Measurements from ENCODE around the gene FGR.
"Not testable (repeated sequence)": the region's sequence is repeated elsewhere in the genome, so short reads cannot be mapped to it uniquely, and the experiment has no call there.

Gene FGR

GRCh38 chr1:27659497-27660299 lies 24.7 kb upstream of the FGR start:
- peak; percentile 92 for DNase-seq (ENCODE audit: low spot score)

GRCh38 chr1:27658951-27659496 lies 24.0 kb upstream of the FGR start:
- DNase-seq (ENCODE audit: low spot score) = peak; percentile 66

GRCh38 chr1:27656157-27656893 lies 21.3 kb upstream of the FGR start:
- peak; percentile 37 for DNase-seq (ENCODE audit: low spot score)

DNA sequence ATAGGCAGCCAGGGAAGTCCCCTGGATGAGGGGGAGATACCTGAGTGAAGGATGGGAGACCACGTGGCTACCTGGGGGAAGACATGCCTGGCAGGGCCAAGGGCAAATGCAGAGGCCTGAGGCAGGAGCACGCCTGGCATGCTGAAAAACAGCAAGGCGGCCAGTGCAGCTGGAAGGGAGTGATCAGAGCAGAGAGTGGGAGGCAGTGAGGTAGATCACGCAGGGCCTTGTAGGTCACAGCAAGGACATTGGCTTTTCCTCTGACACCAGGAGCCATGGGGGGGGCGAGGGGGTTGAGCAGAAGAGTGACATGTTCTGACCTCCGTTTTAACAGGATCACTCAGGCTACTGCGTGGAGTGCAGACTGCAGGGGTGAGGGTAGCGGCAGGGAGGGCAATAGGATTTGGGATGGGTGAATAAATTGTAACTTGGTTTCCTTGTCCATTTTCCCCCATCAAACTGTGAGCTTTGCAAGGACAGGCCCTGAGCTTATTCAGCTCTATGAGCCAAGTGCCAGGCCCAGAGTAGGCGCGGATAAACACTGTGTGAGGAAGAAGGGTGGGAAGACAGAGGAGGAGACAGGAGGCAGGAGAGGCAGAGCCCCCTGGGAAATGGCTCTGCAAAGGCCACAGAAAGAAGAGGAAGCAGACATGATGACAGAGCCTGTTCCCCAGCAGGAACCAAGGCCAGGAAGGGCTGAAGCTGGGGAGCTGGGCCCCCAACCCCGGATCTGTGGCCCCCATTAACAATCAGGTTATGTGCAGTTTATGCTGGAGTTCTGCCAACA lies 20.4 kb upstream of the FGR start:
- no peak for DNase-seq (ENCODE audit: low spot score)

DNA sequence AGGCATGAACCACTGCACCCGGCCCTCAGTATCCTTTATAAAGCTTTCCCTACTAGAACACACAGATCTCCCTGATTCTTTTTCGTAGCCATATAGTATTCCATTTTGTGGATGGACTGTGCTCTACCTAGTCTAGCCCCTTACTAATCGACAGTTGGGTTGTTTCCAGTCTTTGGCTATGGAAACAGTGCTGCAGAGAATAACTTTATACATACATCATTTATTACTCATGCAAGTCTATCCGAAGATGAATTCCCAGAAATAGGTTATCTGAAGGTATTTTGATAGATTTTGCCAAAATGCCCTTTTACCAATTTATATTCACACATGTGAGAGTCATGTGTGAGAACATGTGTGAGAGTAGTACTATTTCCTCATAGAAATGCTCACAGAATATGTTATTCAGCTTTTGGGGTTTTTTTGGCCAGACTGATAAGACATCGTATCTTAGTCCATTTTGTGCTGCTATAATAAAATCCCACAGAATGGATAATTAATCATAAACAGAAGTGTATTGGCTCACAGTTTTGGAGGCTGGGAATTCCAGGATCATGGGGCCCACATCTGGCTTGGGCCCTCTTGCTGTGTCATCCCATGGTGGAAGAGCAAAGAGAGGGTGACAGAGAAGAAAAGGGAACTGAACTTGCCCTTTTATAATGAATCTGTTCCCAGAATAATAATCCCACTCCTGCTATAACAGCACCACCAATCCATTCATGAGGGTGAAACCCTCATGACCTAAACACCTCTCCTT lies 17.3 kb upstream of the FGR start:
- DNase-seq (ENCODE audit: low spot score) = no peak

GRCh38 chr1:27650539-27651175 lies 15.7 kb upstream of the FGR start:
- no peak for DNase-seq (ENCODE audit: low spot score)

- DNase-seq (ENCODE audit: low spot score) = no peak
Measured at GRCh38 chr1:27650171-27650538, 15.2 kb upstream of the FGR start.

DNA sequence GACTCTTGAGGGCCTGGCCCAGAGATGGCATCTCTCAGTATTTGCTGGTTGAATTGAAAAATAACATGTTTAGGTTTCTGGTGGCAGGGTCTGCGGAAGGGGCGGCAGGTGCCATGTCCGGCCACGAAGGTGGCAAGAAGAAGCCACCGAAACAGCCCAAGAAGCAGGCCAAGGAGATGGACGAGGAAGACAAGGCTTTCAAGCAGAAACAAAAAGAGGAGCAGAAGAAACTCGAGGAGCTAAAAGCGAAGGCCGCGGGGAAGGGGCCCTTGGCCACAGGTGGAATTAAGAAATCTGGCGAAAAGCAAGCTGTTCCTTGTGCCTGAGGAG lies 14.3 kb upstream of the FGR start:
- no peak for DNase-seq (ENCODE audit: low spot score)

DNA sequence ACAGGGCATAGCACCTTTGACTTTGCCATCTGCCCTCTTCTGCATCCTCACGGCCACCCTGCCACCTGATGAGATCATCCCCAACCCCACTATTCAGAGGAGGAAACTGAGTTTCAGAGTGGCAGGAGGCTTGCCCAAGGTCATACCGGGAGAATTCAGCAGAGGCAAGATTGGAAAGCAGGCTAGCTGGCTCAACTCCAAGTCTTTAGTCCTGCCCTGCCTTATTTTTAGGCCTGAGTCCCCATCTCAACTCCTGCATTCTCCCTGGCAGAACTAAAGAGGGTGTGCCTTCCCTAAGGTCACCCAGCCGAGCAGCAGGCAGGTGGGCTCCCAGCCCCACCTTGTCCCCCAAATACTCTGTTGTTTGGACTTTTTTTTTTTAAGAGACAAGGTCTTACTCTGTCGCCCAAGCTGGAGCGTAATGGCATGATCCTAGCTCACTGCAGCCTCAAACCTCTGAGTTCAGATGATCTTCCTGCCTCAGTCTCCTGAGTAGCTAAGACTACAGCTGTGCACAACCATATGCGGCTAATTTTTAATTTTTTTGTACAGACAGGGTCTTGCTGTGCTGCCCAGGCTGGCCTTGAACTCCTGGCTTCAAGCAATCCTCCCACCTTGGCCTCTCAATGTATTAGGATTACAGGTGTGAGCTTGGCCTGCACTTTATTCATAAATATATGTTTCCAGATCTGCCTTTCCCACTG lies 13.8 kb upstream of the FGR start:
- no peak for DNase-seq (ENCODE audit: low spot score)

- DNase-seq (ENCODE audit: low spot score) = no peak
Measured at GRCh38 chr1:27647328-27647727, 12.3 kb upstream of the FGR start.

DNA sequence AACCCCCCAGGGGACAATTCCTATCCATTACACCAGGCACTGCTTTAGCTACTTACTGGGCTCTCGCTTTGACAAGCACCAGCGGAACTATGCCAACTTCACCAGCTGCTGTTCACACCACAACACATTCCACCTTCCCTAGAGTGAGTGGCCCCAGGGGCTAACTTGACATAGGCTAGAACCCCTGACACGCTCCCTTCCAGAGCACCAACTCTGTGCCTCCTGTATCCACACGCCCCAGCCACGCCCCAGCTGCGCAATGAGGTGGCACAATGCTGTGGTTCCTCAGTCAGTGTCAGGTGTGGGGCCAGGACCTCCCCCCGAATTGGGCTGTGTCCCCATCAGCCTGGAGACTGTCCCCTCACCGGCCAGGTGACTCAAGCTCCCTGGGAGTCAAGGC lies 11.7 kb upstream of the FGR start:
- DNase-seq (ENCODE audit: low spot score) = no peak

- DNase-seq (ENCODE audit: low spot score) = no peak
Measured at GRCh38 chr1:27645071-27645415, 10.1 kb upstream of the FGR start.

GRCh38 chr1:27644369-27645070 lies 9.5 kb upstream of the FGR start:
- no peak for DNase-seq (ENCODE audit: low spot score)

GRCh38 chr1:27643600-27644368 lies 8.8 kb upstream of the FGR start:
- DNase-seq (ENCODE audit: low spot score) = peak; percentile 84

GRCh38 chr1:27640514-27640913 lies 5.5 kb upstream of the FGR start:
- not testable (repeated sequence) for DNase-seq (ENCODE audit: low spot score)

DNA sequence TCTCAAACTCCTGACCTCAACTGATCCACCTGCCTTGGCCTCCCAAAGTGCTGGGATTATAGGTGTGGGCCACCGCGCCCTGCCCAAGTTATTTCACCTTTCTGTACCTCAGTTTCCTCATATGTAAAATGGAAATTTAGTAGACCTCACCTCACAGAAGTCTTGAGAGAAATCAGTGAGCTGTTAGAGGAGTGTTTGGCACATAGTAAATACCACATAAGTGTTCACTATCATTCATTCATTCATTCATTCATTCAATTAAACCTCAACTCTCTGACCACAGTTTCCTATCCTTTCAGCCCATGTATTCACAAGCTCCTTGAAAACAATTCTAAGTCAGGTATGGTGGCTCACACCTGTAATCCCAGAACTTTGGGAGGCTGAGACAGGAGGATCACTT lies 3.8 kb upstream of the FGR start:
- DNase-seq (ENCODE audit: low spot score) = no peak

- DNase-seq (ENCODE audit: low spot score) = no peak
Measured at GRCh38 chr1:27638047-27638734, 3.2 kb upstream of the FGR start.

- DNase-seq (ENCODE audit: low spot score) = no peak
Measured at GRCh38 chr1:27635396-27636142, 584 bp upstream of the FGR start.
